Mammary epithelial cell (primary cell): ENCODE data around the gene MTFMT.

ENCODE experiments used
- EZH2 ChIP-seq: IDR thresholded peaks from 2 replicates; pipeline ENCODE4 v1.6.1; 2012; ENCODE audit warnings: low read length, inconsistent platforms, borderline replicate concordance
- TF ChIP-seq, protein P1 (sequence below), 2 donors: IDR thresholded peaks in 1 of 2; conservative IDR thresholded peaks in 1 of 2; 2 replicates each; pipeline ENCODE4 v1.5.1; 2011 to 2012; ENCODE audit warnings: inconsistent platforms in 2 of 2, low read length in 2 of 2, mild to moderate bottlenecking in 2 of 2, control low read depth in 1 of 2, low read depth in 1 of 2; ENCODE audit not compliant: insufficient read depth in 1 of 2; ENCODE audit errors: extremely low read depth in 1 of 2

DNA sequence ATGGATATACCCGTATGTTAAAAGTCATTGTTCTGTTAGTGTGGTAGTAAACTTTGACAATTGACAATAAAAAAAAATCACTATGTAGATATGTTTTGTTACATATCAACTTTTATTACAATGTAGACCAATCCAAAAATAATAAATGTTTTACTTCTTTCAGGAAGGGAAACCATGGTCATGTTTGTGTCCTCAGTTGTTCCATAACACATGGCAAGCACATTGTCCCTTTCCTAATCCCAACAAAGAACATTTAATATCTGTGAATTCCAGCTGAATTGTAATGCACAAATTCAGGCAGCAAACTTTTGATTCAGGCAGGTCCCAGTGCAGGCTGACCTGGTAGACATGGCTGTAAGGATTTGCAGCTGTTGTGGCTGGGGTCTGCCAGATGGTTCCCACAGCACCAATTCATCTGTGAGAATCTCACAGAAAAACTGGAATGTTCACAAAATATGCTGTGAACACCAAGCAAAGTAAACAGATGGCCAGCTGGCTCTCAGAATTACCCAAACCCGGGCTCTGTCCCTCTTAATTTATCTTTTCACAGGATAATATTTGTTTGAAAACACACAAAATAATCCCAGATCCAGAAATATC lies 37.8 kb downstream of the MTFMT start:
- TF ChIP-seq, protein P1, sequence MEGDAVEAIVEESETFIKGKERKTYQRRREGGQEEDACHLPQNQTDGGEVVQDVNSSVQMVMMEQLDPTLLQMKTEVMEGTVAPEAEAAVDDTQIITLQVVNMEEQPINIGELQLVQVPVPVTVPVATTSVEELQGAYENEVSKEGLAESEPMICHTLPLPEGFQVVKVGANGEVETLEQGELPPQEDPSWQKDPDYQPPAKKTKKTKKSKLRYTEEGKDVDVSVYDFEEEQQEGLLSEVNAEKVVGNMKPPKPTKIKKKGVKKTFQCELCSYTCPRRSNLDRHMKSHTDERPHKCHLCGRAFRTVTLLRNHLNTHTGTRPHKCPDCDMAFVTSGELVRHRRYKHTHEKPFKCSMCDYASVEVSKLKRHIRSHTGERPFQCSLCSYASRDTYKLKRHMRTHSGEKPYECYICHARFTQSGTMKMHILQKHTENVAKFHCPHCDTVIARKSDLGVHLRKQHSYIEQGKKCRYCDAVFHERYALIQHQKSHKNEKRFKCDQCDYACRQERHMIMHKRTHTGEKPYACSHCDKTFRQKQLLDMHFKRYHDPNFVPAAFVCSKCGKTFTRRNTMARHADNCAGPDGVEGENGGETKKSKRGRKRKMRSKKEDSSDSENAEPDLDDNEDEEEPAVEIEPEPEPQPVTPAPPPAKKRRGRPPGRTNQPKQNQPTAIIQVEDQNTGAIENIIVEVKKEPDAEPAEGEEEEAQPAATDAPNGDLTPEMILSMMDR (conservative IDR thresholded peaks at IDR 0.05 in 1 of 2, IDR thresholded peaks at IDR 0.05 in 1 of 2; ENCODE audit: extremely low read depth in 1 of 2, insufficient read depth in 1 of 2, low read depth in 1 of 2, low read length in 2 of 2), result no peak
- no peak for TF ChIP-seq EZH2
